HG03108 (cell line): ENCODE data around the gene APPL2.
A peak's percentile ranks its signal among the peaks of the same experiment; 100 is the strongest.
"Not testable (repeated sequence)": the region's sequence is repeated elsewhere in the genome, so short reads cannot be mapped to it uniquely, and the experiment has no call there.

Experiments
- ATAC-seq: cut with Tn5 transposase; IDR thresholded peaks from one replicate; pipeline ENCODE4 v1.9.1; 2021; ENCODE audit warnings: moderate library complexity; ENCODE audit not compliant: unreplicated experiment

Gene APPL2

DNA sequence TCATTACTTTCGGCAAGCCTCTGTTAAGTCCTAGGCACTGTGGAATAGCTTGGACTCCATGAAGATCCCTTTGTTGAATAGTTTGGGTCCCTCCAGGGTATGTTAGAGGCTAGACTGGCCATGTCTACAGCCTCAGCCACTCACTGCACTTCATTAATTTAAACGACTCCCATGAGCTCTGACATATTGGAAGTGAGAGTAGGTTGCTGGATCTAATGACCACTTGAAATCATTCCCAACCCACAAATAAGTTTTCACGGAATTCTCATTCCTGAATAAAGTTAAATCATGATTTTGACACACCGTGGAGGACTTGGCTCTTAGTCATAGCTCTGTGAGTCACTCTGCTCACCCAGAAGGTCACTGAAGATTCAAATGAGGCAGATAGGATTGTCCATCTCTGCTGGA, 21.4 kb upstream of the APPL2 start:
- ATAC-seq = no peak

DNA sequence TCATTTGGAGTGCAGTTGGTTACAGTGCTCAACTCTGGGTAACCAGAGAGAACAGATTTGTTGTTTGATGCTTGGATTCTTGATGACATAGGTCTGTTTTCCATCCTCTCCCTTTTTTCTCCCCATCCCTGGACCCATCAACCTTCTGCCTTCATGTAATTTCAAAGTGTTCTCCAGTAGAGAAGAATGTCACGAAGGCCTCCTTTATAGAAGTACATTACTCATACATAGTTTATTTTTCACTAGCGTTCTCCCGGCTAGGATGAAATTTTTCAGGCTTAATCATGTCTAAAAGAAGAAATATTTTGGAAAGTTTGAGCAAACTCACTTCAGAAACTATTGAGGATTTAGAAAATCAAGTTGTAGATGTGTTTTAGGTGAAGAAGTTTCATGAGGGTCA, 20.9 kb upstream of the APPL2 start:
- ATAC-seq = no peak

DNA sequence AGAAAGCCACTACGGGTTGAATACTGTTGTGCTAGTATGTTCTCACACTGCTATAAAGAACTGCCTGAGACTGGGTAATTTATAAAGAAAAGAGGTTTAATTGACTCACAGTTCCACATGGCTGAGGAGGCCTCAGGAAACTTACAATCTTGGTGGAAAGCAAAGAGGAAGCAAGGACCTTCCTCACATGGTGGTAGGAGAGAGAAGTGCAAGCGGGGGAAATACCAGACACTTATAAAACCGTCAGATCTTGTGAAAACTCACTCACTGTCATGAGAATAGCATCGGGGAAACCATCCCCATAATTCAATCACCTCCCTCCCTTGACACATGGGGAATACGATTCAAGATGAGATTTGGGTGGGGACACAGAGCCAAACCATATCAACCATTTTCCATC, 20.5 kb upstream of the APPL2 start:
- not testable (repeated sequence) for ATAC-seq

DNA sequence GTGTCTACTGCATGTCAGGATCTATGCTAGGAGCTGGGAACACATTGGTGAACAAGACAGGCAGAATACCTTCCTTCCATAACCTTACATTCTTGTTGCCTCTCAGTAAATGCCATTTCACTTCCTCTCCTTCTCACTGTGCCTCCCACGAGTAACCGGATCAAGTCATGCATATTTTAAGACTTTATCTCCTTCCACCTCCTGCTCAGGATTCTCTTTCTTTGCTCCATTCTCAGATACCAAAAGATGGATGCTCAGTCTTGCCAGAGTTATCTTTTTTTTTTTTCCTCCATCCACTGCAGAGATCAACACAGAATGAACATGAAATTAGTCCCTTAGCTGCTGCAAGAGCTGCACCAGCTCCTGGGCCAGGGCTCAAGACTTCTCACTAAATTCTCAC, 20.0 kb upstream of the APPL2 start:
- no peak for ATAC-seq

DNA sequence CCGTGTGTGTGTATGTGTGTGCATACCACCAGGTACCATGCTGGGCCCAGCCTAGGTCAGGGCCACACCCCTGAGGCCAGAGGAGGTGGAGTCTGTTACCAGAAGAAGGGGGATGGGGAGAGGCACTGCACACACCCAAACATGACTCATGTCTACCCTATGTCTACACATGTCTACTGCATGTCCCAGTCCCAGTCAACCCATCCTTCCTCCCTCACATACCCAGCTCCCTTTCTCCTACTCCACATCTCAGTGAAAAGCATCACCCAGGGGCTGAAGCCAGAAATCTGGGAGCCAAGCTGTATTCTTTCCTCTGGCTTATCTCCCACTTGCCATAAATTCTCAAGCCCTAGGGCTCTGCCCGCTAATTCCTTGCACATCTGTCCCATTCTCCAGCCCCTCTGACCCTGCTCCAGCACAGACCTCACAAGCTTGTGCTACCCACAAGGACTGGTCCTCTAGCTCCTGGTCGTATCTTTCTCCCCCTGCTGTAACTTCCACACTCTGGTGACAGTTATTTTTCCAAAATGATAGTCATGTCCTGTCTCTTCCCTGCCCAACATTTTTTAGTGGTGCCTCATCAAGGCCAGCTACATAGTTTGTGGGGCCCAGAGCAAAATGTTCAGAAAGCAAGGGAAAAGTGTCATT, 18.0 kb upstream of the APPL2 start:
- no peak for ATAC-seq

DNA sequence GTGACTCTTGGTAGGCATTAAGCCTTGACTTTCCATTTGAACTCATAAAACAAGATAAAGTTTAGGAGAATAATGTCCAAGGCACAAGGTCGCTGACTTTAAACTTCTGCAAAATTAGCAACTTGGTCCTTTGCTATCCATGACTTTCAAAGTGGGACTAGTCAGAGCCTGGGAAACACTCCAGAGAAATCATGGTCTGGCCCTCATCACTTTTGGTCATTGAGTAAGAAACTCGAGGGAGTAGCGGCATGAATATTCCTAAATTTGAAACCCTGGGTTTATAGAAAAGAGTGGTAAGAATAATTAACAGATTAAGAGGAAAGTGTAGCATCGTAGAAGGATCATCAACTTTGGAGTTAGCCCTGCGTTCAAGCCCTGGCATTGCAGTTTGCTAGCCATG, 16.9 kb upstream of the APPL2 start:
- ATAC-seq = no peak

DNA sequence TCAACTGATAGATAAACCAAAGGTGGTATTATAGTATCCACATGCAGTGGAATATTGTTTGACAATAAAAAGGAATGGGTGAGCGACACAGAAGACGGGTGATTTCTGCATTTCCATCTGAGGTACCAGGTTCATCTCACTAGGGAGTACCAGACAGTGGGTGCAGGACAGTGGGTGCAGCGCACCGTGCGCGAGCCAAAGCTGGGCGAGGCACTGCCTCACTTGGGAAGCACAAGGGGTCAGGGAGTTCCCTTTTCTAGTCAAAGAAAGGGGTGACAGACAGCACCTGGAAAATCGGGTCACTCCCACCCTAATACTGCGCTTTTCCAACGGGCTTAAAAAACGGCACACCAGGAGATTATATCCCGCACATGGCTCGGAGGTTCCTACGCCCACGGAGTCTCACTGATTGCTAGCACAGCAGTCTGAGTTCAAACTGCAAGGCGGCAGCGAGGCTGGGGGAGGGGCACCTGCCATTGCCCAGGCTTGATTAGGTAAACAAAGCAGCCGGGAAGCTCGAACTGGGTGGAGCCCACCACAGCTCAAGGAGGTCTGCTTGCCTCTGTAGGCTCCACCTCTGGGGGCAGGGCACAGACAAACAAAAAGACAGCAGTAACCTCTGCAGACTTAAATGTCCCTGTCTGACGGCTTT, 9.9 kb upstream of the APPL2 start:
- not testable (repeated sequence) for ATAC-seq

DNA sequence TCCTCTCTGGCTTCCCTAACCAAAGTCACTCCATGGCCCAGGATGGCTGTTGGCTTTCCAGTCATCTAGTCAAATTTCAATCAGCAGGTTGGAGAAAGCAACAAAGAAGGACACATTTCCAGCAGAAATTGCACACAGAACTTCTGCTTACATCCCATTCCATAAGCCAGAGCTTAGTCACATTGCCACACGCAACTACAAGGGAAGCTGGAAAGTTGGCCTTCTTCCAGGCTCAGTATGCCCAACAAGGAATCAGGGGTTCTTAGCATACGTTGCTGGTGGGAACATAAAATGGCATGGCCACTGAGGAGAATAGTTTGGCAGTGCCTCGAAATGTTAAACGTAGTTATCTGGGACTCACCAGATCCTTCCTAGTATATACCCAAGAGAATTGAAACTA, 9.3 kb upstream of the APPL2 start:
- no peak for ATAC-seq

DNA sequence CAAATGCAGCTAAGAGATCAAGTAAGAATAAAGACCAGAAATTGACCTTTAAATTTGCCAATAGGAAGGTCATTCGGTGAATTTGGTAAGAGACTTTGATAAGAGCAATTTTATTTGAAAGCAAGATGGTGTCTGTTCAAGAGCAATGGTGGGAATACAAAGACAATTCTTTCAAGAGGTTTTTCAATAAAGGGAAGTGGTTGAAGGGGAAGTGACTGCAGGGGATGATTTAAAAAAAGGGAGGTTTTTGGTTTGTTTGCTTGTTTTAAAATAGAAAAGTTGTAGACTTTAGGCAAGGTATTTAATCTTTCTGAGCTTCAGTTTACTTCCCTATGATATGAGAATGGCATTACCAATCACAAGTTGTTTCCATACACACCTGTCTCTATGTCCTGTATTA, 4.3 kb upstream of the APPL2 start:
- ATAC-seq = no peak

DNA sequence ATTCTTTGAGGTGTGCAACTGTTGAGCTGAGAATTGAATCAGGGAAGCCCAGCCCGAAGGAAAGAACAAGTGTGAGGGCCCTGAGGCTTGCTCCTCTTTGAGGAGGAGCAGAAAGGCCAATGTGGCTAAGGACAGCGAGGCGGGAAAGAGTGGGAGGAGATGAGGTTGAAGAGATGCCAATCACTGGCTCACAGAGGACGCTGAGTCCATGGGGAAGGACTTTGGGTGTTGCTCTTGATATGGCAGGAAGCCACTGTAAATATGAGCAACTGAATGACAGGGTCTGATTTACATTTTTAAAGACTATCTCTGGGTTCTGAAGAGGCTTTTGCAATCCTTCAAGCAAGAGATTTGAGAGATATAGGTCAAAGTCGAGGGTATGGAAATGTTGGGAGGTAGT, 3.3 kb upstream of the APPL2 start:
- no peak for ATAC-seq

DNA sequence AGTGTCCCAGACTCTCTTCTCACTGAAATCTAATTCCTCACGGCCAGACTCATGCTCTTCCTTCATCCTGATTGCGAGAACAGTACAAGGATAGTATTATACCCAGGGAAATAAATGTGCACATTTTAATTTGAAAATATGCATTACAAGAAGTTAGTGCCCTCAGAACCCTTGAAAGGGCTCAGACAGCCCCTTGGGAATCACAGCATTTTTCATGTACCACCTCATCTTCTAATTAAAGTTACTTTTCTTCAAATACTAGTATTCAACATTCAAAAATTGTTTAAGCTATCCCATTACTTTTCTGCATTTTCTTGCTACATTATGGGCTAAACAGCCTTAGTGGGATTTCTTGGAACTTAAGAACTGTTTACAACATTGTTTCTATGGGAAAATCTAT, 1.7 kb upstream of the APPL2 start:
- no peak for ATAC-seq

DNA sequence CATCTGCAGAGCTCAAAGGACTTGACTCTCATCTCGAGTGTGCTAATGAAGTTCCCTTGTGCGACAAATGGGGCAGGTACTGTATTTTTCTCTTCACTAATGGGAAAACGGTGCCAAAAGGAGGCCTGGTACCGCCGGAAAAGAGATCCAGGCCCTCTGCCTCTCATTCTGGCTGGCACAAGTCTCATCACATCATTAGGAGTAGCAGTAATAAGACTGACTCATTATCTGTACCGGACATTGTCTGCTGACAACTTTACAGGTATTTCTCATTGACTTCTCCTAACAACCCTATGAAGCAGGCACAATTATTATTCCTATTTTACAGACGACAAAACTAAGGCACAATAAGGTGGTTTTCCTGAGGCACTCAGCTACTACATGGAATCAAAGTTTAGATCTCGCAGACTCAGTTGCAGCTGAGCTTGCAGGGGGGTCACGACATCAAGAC, 668 bp downstream of the APPL2 start:
- peak; percentile 9 for ATAC-seq

DNA sequence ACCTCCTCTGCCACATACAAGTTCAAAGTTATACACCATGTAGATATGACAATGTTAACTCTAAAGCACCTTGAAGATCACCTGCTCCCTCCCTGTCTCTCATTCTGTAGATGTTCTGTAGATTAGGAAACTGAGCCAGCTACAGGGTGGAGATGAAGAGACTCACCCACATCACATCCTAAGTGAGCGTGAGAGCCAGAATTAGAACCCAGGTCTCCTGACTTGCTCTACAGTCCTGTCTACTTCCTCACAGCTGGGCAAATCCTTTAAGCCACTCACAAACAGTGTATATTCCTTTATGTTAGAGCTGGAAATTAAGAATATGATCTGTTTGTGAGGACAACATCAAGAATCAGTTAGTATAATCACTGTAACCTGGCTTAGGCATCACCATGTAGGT, 1.8 kb downstream of the APPL2 start:
- no peak for ATAC-seq

DNA sequence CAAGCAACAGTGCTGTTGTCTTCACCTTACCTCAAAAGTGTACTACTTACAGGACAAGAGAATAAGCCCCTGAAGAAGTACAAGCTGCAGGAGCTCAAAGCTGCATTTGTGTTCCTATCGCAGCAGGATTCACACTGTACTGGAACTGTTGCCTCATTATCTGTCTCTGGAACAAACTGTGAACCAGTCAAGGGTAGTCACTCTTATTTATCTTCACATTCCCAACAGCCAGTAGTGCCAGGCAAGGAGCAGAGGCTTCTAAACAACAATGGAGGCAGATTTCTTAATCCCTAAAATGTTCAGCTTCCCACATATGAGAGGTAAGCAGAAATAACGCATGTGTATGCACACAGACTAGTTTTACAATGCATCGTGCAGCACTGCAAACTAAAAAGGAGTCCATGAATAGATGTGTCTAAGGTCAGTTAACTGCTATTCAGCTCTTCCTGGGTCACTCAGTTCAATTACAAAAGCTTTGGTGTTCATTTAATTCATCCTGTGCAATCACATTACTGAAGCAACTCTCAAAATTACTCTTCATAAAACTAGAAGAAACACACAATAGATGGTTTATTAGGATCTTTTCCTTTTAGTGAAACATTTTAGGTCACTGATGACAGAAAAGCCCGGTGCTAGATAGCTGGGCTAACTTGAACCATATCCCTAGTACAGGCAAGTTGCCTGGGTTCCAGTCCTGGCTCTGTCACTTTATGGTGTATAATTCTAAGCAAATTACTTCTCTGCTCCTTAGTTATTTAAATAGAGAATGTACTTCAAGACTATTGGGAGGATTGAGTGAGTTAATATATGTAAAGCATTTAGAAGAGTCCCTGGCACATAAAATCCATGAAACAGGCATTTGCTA, 2.7 kb downstream of the APPL2 start:
- ATAC-seq = no peak

DNA sequence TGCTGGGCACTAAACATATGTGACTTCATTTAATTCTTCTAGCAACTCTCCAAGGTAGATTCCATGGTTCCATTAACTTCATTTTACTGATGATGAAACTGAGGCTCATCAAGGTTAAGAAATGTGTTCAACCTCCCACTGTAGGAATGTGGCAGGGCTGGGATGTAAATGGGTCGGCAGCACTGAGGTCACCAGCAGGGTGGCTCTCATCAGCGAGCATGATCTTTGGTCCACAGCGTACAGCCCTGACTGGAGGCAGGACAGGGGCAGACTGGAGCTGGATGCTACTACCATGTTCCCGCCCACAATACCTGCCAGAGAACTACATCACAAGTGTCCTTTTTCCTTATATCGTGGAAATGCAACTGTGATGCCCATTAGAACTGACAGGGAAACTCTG, 4.6 kb downstream of the APPL2 start:
- ATAC-seq = no peak

DNA sequence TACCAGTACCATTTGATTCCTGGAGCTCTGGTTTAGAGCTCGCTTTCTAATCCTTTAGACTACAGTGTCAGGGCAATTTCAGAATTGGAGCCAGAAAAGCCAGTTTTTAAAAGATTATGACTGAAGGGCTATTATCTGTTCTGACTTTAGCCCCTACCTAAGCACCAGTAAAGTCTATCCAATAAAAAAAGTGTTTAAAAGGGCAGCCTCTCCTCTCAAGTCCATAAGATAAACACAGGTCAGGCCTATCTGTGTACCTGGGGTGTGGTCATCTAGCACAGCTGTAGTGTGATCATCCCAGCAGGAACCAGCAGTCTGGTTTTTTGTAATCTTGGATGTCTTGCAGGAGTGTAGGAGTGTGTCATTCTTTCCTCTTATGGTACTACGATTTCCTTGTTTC, 6.6 kb downstream of the APPL2 start:
- no peak for ATAC-seq

DNA sequence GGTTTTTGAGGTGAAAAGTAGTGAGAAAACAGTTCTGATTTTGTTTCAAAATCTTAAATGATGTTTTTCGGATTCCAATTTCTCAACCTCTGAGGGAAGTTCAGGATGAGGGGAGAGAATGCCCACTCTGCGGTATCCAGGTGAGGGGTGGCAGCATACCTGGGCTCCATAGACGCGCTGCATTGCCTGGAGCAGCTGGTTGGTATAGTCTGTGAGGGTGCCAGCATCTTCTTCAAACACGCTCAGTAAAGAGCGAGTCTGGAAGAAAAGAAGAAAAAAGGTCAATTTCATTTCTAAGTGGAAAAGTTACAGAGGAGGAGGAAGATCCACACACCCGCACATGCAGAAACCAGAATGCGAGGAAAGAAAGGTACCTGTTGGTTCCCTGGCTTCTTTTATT, 7.0 kb downstream of the APPL2 start:
- ATAC-seq = no peak

DNA sequence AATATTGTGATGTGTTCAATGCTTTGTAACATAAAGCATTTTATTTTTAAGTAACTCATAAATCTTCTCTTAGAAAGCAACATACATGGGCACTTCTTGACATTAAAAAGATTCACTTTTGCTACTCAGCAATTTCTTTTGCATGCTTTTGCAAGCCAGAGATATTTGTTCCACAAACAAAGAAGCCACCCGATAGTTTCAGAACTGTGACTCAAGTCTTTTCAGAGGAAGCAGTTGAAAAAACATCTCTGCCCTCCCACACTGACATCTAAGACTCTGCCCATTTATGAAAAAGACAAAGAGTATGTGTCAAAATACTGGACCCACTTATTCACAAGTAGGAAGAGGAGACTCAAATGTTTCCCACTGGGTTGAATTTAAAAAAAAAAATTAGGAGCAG, 7.5 kb downstream of the APPL2 start:
- ATAC-seq = no peak

DNA sequence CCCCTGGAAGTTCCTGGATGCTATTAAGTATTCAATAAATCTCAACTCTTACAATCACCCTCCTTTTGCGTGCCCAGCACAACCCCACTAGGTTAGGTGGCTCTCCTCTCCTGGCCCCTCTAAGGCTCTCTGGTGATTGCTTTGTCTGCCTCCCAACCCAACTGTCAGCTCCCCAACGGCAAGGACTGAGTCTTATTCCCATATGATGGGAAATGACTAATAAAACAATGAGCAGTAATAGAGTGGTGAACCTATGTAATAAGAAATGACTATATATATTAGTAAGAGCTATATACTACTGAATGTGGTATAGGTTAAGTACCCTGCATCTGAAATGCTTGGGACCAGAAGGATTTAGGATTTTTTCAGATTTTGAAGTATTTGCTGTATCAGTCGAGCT, 8.1 kb downstream of the APPL2 start:
- ATAC-seq = no peak

DNA sequence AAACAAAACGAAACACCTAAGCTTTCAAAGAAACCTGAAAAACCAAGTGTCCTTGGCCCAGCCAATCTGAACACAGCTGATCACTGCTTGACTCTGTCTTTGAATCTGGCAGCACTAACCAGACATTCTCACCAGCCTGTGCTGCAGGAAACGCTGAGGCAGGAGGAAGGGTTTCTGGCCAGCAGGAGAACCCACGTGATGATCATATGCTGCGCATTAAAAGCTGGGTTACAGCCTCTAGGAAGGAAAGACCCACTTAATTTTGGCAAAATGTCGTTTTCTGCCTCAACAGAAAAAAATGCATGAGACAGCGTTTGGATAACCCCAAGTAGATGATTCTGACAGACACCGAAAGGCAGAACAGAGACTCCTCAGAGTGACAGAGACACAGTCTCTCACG, 9.8 kb downstream of the APPL2 start:
- ATAC-seq = no peak

DNA sequence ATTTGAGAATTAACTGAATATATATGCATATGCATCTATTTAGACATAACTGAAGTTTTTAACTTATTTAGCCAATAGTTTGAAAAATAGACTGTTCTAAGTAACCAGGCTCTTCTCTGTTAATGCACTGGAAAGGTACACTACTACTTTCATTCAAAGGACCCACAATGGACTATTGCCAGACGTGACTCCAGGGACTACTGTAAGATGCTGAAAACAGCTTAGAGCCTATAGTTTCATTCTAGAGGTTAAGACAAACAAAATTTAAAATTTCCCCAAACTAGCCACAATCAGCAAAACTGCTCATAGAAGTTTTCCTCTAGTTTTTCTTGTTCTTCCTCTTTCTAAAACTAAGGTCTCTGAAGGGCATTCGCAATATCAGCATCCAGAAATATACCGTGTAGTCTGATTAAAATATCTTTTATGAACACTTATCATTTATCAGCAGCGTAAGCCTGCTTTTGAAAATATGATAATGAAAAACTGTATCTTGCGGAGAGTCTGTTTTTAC, 10.4 kb downstream of the APPL2 start:
- ATAC-seq = no peak

DNA sequence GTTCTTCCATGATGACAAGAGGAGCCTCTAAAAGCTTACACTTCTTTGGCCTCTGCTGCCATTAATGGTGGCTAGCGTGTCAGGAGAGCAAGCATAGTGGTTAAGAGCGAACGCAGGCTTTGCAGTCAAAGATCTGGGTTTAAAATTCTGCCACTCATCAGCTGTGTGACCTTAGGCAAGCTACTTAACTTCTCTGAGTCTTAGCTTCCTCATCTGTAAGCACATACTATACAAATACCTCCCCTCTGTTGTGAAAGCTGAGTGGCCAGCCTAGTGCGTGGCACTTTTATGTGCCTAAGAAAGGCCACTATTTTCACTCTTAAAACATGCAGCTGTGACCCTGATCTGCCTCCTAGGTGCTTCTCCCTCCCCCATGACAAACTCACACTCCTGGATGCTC, 11.6 kb downstream of the APPL2 start:
- no peak for ATAC-seq
